Duodenal mucosa (tissue), 2 donors: ENCODE results near the gene NLGN1.

ENCODE experiments used
- H3K27ac ChIP-seq: one replicate; pipeline ENCODE4 v1.7.0; 2013; ENCODE audit warnings: low read depth, low read length
- H3K27me3 ChIP-seq, 2 donors: one replicate each; pipeline ENCODE4 v1.7.0; 2013; ENCODE audit warnings: low read length in 2 of 2, control low read depth in 1 of 2; ENCODE audit not compliant: insufficient read depth in 2 of 2, control insufficient read depth in 1 of 2
- H3K36me3 ChIP-seq, 2 donors: one replicate each; pipeline ENCODE4 v1.7.0; 2013; ENCODE audit warnings: low read length in 2 of 2, control low read depth in 1 of 2; ENCODE audit not compliant: insufficient read depth in 2 of 2, control insufficient read depth in 1 of 2
- H3K4me1 ChIP-seq, 2 donors: one replicate each; pipeline ENCODE4 v1.7.0; 2013; ENCODE audit warnings: low read length in 2 of 2, control low read depth in 1 of 2; ENCODE audit not compliant: insufficient read depth in 2 of 2, control insufficient read depth in 1 of 2
- H3K4me3 ChIP-seq, 2 donors: one replicate each; pipeline ENCODE4 v1.7.0; 2013; ENCODE audit warnings: low read length in 2 of 2, low read depth in 1 of 2
- H3K9ac ChIP-seq, 2 donors: one replicate each; pipeline ENCODE4 v1.7.0; 2013; ENCODE audit warnings: low read length in 2 of 2, low read depth in 1 of 2
- H3K9me3 ChIP-seq, 2 donors: one replicate each; pipeline ENCODE4 v1.7.0; 2013; ENCODE audit warnings: low read length in 2 of 2, control low read depth in 1 of 2; ENCODE audit not compliant: control insufficient read depth in 1 of 2

Gene NLGN1

DNA sequence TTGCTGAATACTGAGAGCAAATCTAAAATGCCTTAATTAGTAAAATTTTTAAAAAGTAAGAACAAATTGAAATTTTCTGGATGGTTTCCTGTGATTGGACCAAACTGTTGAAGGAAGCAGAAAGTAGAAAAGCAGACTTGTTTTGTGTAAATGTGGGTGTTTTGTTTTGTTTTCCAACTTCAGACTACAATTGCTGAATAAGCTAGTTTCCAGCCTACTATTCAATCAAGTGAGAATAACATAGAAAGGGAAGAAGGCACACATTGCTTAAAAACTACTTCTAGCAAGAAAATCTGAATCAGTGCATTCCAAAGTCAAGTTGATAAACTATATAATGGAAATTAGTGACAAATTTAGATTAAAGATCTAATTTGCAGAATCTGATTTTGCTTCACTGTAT is 519.3 kb downstream of the NLGN1 start:
- no peaks in the 10 kb centered on the region for H3K9me3 ChIP-seq
- no peaks in the 10 kb centered on the region for H3K36me3 ChIP-seq
- no peaks in the 10 kb centered on the region for H3K4me1 ChIP-seq
- H3K9ac ChIP-seq: no peak overlapping the region
- no peaks in the 10 kb centered on the region for H3K27me3 ChIP-seq
- H3K27ac ChIP-seq: no peak overlapping the region
- no peak overlapping the region for H3K4me3 ChIP-seq

DNA sequence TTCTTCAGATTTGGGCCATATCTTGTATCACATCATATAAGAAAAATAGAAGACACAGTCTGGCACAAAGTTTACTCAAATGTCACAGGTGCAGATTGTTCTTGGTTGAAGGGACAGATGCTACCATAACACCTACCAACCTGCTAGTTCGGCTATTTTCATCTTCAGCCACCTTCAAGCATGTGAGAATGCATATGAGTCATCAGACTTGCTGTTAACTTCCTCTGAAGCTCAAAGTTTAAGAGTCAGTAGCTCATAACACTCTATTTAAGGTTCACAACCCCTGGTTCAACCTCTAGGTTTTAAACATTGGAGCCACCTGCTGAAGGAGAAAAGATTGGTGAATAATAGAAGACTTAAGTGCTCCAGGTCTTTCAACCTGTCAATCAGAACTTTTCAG is 522.8 kb downstream of the NLGN1 start:
- H3K27me3 ChIP-seq: no peaks in the 10 kb centered on the region
- no peak overlapping the region for H3K27ac ChIP-seq
- no peaks in the 10 kb centered on the region for H3K4me1 ChIP-seq
- H3K9me3 ChIP-seq: no peaks in the 10 kb centered on the region
- H3K9ac ChIP-seq: no peak overlapping the region
- H3K4me3 ChIP-seq: no peak overlapping the region
- H3K36me3 ChIP-seq: no peaks in the 10 kb centered on the region

DNA sequence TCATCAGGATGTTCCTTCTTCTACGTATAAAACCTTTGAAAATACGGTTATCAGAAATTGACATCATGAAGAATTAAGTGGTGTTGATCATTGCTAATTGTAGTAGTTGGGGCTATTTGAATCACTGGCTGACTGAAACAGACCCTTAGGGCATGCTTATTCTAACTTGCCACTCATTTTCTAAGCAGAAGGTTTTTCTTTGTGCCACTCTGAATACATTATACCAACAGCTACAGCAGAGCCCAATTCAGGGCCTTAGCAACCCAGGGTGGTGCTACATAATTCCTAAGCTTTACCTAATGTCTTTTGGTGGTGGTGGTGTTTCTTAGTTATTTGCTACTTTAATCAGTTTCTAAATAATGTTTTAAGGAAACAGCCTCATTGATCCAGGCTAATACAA is 524.2 kb downstream of the NLGN1 start:
- no peaks in the 10 kb centered on the region for H3K27me3 ChIP-seq
- H3K27ac ChIP-seq: no peak overlapping the region
- H3K4me1 ChIP-seq: no peaks in the 10 kb centered on the region
- no peaks in the 10 kb centered on the region for H3K36me3 ChIP-seq
- H3K9ac ChIP-seq: no peak overlapping the region
- no peak overlapping the region for H3K4me3 ChIP-seq
- no peaks in the 10 kb centered on the region for H3K9me3 ChIP-seq

DNA sequence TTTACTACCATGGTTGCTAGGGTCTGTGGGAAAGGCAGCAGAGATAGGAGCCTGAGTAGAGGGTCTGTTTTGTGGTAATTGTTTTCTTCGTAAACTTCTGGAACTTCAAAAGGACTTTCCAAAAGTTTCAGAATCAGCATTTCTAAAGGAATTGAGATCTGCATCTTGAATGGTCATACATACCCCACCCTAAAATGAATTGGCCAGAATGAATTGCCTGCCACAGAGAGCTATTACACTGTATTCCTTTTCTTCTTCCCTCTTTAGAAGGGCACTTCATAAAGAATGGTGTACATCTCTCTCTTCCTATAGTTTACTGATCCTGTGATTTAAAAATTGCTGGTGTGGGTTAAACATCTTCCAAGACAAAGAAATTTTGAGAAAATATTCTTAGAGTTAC is 525.7 kb downstream of the NLGN1 start:
- Histone ChIP-seq H3K9me3 (no peaks in the 10 kb centered on the region), H3K4me3 (no peak overlapping the region), H3K36me3 (no peaks in the 10 kb centered on the region), H3K27me3 (no peaks in the 10 kb centered on the region), H3K27ac (no peak overlapping the region), H3K4me1 (no peaks in the 10 kb centered on the region), H3K9ac (no peak overlapping the region)

DNA sequence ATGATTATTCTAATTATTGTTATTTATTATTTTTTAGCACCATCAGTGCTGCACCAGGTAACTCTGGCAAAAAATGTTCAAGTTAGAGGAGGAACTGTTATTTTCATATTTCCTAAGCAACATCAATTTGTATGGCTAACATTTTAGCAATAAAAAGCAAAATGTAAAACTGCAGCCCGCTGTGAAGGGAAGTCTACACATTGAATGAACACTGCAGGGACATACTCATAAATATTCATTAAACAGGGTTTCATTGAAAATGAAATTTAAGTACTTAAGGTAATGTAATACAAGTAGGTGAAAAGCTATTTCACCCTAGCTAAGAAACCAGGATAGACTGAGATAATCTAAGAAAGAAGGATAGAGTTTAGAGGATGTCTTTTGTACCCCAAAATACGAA is 532.7 kb downstream of the NLGN1 start:
- Histone ChIP-seq H3K27me3 (no peaks in the 10 kb centered on the region), H3K27ac (no peak overlapping the region), H3K9me3 (no peaks in the 10 kb centered on the region), H3K4me1 (no peaks in the 10 kb centered on the region), H3K4me3 (no peak overlapping the region), H3K9ac (no peak overlapping the region), H3K36me3 (no peaks in the 10 kb centered on the region)

DNA sequence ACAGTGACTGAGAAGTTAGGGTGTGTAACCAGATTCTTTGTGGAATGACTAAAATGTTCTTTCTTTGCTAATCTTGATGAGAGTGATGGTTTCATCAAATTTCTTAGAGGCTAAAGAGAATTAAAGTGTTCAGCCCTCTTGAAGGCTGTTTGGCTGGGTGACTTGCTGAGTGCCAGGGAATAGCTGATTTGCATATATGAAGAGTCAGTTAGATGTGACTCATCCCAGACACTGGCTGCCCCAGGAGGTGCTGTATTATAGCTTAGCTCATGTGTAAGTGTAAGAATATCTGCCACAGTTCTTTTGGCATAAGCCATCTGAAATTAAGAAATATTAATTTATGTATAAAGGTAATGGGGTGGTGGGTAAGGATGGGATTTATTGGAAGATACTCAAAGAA is 535.1 kb downstream of the NLGN1 start:
- Histone ChIP-seq H3K4me1 (no peaks in the 10 kb centered on the region), H3K4me3 (no peak overlapping the region), H3K27me3 (no peaks in the 10 kb centered on the region), H3K36me3 (no peaks in the 10 kb centered on the region), H3K27ac (no peak overlapping the region), H3K9me3 (no peaks in the 10 kb centered on the region), H3K9ac (no peak overlapping the region)

DNA sequence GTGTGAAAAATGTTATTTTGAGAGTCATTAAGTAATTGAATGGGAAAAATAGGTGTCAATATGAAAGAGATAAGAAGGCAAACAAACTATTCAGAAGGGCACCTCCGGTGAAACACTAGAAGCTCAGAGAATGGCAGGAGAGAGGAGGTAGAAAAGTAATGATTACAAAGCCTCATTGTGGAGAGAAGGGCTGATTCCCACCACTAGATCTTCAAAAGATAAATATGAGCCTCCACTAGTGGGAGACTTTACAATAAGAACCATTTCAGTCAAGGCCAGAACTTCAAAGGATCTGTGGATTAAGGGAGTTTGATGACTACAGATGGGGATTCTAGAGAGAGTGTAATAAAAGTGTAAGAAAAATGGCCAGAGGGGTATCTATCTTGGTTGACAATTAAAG is 535.6 kb downstream of the NLGN1 start:
- H3K9me3 ChIP-seq: no peaks in the 10 kb centered on the region
- H3K27me3 ChIP-seq: no peaks in the 10 kb centered on the region
- H3K9ac ChIP-seq: no peak overlapping the region
- H3K27ac ChIP-seq: no peak overlapping the region
- H3K36me3 ChIP-seq: no peaks in the 10 kb centered on the region
- no peaks in the 10 kb centered on the region for H3K4me1 ChIP-seq
- no peak overlapping the region for H3K4me3 ChIP-seq

DNA sequence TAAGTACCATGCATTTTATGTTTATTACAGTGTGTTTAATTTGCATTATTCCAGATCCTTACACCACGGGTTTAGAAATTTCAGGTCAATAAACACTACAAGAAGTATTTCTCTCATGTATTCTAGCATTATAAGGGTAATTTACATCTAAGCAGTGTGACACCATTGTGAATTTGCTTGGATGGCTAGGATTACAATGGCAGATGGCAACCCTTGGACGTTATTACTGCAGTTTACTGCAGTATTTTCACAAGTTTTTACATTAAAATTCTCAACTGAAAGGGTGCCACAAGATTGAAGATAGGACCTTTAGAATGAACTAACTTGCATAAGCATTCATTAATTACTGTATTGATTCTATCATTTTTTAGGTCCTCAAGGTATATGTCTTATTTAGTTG is 538.8 kb downstream of the NLGN1 start:
- Histone ChIP-seq H3K9me3 (no peaks in the 10 kb centered on the region), H3K9ac (no peak overlapping the region), H3K27me3 (no peaks in the 10 kb centered on the region), H3K27ac (no peak overlapping the region), H3K4me1 (no peaks in the 10 kb centered on the region), H3K36me3 (no peaks in the 10 kb centered on the region), H3K4me3 (no peak overlapping the region)

DNA sequence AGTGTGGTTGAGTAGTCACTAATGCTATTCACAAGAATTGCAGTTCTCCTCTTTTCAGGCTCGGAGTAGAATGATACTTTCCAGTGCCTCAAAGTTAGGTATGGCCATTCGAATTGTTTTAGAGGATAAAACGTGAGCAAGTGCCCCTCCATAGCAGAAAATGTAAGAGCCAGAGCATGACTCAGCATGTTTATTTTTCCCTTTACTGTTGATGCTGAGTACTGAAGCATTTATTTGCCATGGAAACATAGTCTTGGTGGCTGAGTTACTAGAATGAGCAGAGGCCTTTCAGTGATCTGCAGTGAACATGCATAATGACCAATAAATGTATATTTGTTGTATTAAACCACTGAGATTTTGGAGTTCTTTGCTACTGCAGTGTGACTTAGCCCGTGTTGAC is 540.6 kb downstream of the NLGN1 start:
- Histone ChIP-seq H3K27ac (no peak overlapping the region), H3K4me3 (no peak overlapping the region), H3K4me1 (no peaks in the 10 kb centered on the region)

DNA sequence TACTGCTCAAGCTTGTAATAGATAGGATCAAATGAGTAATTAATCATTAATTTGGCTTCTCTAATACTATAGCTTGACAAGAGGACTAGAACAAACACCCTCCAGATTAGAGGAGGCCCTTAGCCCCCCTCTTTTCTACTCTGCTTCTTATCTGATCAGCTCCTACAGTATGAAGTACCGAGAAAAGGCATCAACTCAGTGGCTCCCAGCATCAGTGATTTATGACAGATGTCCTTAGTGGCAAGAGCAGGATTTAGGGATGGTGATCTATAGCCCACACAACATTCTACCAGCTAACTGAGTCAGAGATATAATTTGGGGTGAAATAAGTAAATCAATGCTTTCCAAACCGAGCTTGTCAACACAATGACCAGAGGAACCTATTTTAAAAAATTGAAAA is 541.1 kb downstream of the NLGN1 start:
- no peak overlapping the region for H3K4me3 ChIP-seq
- H3K27me3 ChIP-seq: no peaks in the 10 kb centered on the region
- no peak overlapping the region for H3K9ac ChIP-seq
- H3K27ac ChIP-seq: no peak overlapping the region
- no peaks in the 10 kb centered on the region for H3K9me3 ChIP-seq
- no peaks in the 10 kb centered on the region for H3K4me1 ChIP-seq
- H3K36me3 ChIP-seq: no peaks in the 10 kb centered on the region

More for the DNA sequence above, 540.6 kb downstream of the NLGN1 start:
- no peaks in the 10 kb centered on the region for H3K27me3 ChIP-seq
- H3K9ac ChIP-seq: no peak overlapping the region
- no peaks in the 10 kb centered on the region for H3K9me3 ChIP-seq
- H3K36me3 ChIP-seq: no peaks in the 10 kb centered on the region

DNA sequence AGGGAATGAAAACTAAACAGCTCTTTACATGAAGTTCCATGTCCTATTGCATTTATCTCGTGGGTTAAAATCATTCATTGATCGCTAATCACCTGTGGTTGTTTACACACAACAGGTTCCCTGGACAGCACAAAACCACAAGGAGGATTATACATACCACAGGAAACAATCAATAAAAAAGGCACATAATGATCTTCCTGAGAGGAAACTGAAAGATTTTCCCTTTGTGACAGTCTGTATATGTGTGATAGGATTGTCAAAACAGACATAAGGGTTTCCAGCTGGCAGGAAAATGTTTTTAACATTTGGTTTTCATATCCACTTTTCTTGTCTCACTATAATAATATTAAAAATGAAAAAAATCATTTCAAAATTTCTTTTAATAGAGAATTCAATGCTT is 541.8 kb downstream of the NLGN1 start:
- no peaks in the 10 kb centered on the region for H3K9me3 ChIP-seq
- H3K4me1 ChIP-seq: no peaks in the 10 kb centered on the region
- no peak overlapping the region for H3K9ac ChIP-seq
- no peak overlapping the region for H3K27ac ChIP-seq
- no peaks in the 10 kb centered on the region for H3K27me3 ChIP-seq
- H3K4me3 ChIP-seq: no peak overlapping the region
- H3K36me3 ChIP-seq: no peaks in the 10 kb centered on the region
